Psoas muscle (tissue), 8 donors: Measurements from ENCODE around the gene CEBPZOS. TPM values are rescaled to one million over a fixed set of nuclear protein-coding genes. Genes with fewer than 3 reads are reported as not detected.

Source experiments
- ATAC-seq, 4 donors: fragments of 200-7000 bp; cut with Tn5 transposase; one replicate each; pipeline ENCODE4 v1.9.1; 2020; ENCODE audit warnings: moderate library complexity in 3 of 4, mild to moderate bottlenecking in 2 of 4
- DNase-seq, 2 donors: peaks; one replicate each; pipeline ENCODE4 v3.0.0-alpha.2; 2020
- H3K27ac ChIP-seq: fragments of 200-600 bp; one replicate; pipeline ENCODE4 v1.8.0; 2022
- H3K27me3 ChIP-seq, 3 donors: fragments of 200-600 bp in 1 of 3; one replicate each; pipeline versions ENCODE4 v1.6.1 to v1.8.0; 2013 to 2022; ENCODE audit warnings: low read length in 2 of 3, mild to moderate bottlenecking in 2 of 3, moderate library complexity in 1 of 3; ENCODE audit not compliant: insufficient read depth in 3 of 3
- H3K36me3 ChIP-seq, 2 donors: fragments of 200-600 bp in 1 of 2; one replicate each; pipeline versions ENCODE4 v1.6.1 to v1.8.0; 2013 to 2022; ENCODE audit warnings: low read depth in 1 of 2, mild to moderate bottlenecking in 1 of 2, moderate library complexity in 1 of 2; ENCODE audit not compliant: insufficient read depth in 1 of 2
- H3K4me1 ChIP-seq: fragments of 200-600 bp; one replicate; pipeline ENCODE4 v1.8.0; 2022
- H3K4me3 ChIP-seq: fragments of 200-600 bp; one replicate; pipeline ENCODE4 v1.8.0; 2022; ENCODE audit warnings: mild to moderate bottlenecking
- H3K9me3 ChIP-seq: fragments of 200-600 bp; one replicate; pipeline ENCODE4 v1.8.0; 2022
- WGBS, 3 donors: extraction: QIAGEN DNeasy Blood & Tissue Kit; methylation state at CpG; one replicate each; pipeline versions ENCODE4 v1.1.6 to v1.1.7; 2013; 5-methylcytosine and 5-hydroxymethylcytosine counted together
- intact Hi-C, 2 donors: fragments of 100-400 bp; cut with DNase I; formaldehyde crosslinking; loops; one replicate each; pipeline versions ENCODE4 v1.11.0 to v1.14.2; 2022
- polyA plus RNA-seq, 3 donors: library from polyadenylated mRNA; stranded (reverse); fragments of 200-250 nt; gene quantifications; one replicate each; pipeline ENCODE4 v1.2.3, GENCODE V29; 2013
- total RNA-seq, 4 donors: library from RNA; stranded (reverse); fragmentation: NEBNext Ultra II Directional in 2 of 4; extraction: Animal tissue kit (Norgen Biotek cat#: 25700) in 2 of 4; gene quantifications; one replicate each; pipeline versions ENCODE4 v1.2.1 to v1.2.4, GENCODE V29; 2021 to 2023
- TF ChIP-seq, protein P1 (sequence below): fragments of 200-600 bp; IDR thresholded peaks from one replicate; pipeline ENCODE4 v1.8.0; 2022; ENCODE audit warnings: antibody characterized with exemption
- donor health status: healthy with polysubstance abuse.
- donor health status: DM: no; HTN: no; CAD: no; lungs with moderate emphysema.
- donor health status: Bipolar disorder and iron deficiency.
- donor health status: healthy.
- donor health status: DM: yes; HTN: yes; CAD: no.
- donor health status: DM: no; HTN: no; CAD: no.
- donor health status: DM: no; HTN: no; CAD: no.
- donor health status: DM: yes; HTN: yes; CAD: no.

CEBPZOS gene
- total and polyA plus RNA-seq, 7 donors = 30.6 to 78.0 (median 51.6) TPM

DNA sequence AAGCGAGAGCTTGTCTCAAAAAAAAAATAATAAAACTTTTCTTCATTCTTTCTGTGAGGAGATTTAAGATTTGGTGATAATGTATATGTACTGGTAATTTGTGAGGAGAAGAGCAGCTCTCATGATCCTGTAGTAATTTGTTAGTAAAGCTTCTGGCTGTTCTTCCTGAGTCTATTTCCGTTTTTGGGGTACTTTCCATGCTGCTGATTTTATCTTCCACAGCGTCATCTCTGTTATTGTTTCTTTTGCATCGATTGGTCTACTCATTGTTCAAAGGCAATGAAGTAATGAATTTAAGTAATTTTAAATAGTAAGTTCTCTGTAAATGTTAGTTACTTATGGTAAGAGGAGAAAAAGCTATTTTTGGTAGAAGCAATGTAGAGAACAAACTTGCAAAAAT, 47.1 kb downstream of the CEBPZOS start:
- TF ChIP-seq, protein P1, sequence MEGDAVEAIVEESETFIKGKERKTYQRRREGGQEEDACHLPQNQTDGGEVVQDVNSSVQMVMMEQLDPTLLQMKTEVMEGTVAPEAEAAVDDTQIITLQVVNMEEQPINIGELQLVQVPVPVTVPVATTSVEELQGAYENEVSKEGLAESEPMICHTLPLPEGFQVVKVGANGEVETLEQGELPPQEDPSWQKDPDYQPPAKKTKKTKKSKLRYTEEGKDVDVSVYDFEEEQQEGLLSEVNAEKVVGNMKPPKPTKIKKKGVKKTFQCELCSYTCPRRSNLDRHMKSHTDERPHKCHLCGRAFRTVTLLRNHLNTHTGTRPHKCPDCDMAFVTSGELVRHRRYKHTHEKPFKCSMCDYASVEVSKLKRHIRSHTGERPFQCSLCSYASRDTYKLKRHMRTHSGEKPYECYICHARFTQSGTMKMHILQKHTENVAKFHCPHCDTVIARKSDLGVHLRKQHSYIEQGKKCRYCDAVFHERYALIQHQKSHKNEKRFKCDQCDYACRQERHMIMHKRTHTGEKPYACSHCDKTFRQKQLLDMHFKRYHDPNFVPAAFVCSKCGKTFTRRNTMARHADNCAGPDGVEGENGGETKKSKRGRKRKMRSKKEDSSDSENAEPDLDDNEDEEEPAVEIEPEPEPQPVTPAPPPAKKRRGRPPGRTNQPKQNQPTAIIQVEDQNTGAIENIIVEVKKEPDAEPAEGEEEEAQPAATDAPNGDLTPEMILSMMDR = no peak
- Histone ChIP-seq H3K9me3 (no peaks in the 10 kb centered on the region), H3K4me3 (no peak overlapping the region), H3K4me1 (no peaks in the 10 kb centered on the region), H3K36me3 (peaks cover 5 to 100% of the 10 kb centered on the region in 2 donors), H3K27ac (peak overlapping the region; percentile 46), H3K27me3 (no peaks in the 10 kb centered on the region)
- no peak for DNase-seq
- intact Hi-C loops = no loop called here
- ATAC-seq = no peak
- WGBS, 3 donors = 84 to 89% (median 89%) methylated on average over 4 of the region's 4 CpGs

DNA sequence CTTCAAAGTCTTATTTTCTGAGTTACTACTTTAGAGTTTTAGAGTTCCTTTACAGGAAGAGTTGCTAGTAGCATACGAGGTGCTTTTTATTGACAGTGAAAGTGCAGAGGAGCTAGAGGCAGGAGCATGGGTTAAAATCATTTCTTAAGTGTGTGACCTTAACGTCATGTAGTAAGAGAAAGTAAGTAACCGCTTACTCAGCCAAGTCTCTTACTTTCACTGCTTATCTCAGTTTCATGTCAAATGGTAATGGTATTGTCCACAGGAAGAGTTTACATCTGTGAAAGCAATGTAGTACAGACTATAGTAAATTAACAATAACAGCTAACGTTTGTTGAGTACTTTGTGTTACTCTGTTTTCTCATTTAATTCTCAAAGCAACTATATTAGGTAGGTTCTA, 47.7 kb downstream of the CEBPZOS start:
- DNase-seq = no peak
- 59 to 67% (median 62%) methylated on average over 4 of the region's 4 CpGs for WGBS, 3 donors
- H3K4me1 ChIP-seq = no peaks in the 10 kb centered on the region
- TF ChIP-seq, protein P1 = no peak
- peaks cover 5 to 100% of the 10 kb centered on the region in 2 donors for H3K36me3 ChIP-seq
- H3K4me3 ChIP-seq = no peak overlapping the region
- no peak for ATAC-seq
- intact Hi-C loops = no loop called here
- peak overlapping the region; percentile 46 for H3K27ac ChIP-seq
- H3K9me3 ChIP-seq = no peaks in the 10 kb centered on the region
- no peaks in the 10 kb centered on the region for H3K27me3 ChIP-seq

DNA sequence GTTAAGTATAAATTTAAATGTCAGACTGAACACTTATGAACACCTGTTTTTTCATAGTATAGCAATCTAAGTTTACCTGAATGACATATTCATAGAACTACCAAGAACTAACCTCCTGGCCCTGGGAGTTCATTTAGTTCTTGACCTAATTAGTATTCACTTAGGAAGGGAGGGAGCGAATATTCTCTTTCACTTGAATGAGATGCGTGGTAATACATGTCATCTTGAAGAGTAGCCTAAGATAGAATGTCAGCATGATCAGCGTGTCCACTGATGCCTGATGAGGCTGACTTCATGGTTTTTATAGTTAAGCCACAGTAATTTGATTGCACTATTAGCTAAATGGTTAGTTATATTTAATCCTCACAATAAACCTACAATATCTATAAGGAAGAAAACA, 48.5 kb downstream of the CEBPZOS start:
- 77 to 89% (median 85%) methylated on average over 3 of the region's 3 CpGs for WGBS, 3 donors
- H3K4me1 ChIP-seq = no peaks in the 10 kb centered on the region

DNA sequence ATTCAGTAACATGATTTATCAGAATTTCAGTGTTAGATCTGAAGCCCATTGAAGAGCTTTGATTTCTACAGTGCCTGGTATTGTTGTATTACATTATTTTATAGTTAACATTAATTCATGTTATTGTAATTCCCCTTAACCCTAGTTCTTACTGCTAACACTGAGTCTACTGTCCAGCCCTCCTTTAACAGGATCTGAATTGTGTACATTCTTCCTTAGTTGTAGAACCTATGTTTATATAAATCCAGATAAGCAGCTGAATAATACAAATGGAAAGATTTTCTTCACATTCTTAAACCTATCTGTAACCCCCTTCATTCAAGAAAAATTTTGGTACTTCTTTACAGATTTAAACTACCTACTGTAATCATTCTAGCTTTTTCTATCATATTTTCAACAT, 49.9 kb downstream of the CEBPZOS start:
- Histone ChIP-seq H3K4me1 (no peaks in the 10 kb centered on the region), H3K27ac (no peak overlapping the region), H3K9me3 (no peaks in the 10 kb centered on the region), H3K27me3 (no peaks in the 10 kb centered on the region), H3K36me3 (peaks cover 5 to 99% of the 10 kb centered on the region in 2 donors), H3K4me3 (no peak overlapping the region)
- TF ChIP-seq, protein P1 = no peak
- ATAC-seq (no peak), DNase-seq (no peak)
- intact Hi-C loops = loop anchor here in 1 of 2 donors (5.0 kb wide), 1 partner anchor 41 kb away; no protein-coding TSS in a partner anchor

More for the DNA sequence above, 48.5 kb downstream of the CEBPZOS start:
- TF ChIP-seq, protein P1 = no peak
- H3K4me3 ChIP-seq = no peak overlapping the region
- DNase-seq (no peak), ATAC-seq (no peak)
- H3K9me3 ChIP-seq = no peaks in the 10 kb centered on the region
- H3K27ac ChIP-seq = peak overlapping the region; percentile 46
- intact Hi-C loops = loop anchor here in 1 of 2 donors (5.0 kb wide), 1 partner anchor 43 kb away; no protein-coding TSS in a partner anchor
- peaks cover 5 to 99% of the 10 kb centered on the region in 2 donors for H3K36me3 ChIP-seq
- H3K27me3 ChIP-seq = no peaks in the 10 kb centered on the region
